Neuronal stem cell (in vitro differentiated cells): ENCODE data around the gene LTBP3.
"Not testable (repeated sequence)": the region's sequence is repeated elsewhere in the genome, so short reads cannot be mapped to it uniquely, and the experiment has no call there.

Source experiments
- DNase-seq: peaks from one replicate; pipeline ENCODE4 v3.0.0-alpha.2; 2013; ENCODE audit warnings: low spot score
- H2AFZ ChIP-seq: one replicate; pipeline ENCODE4 v1.6.1; 2013; ENCODE audit warnings: mild to moderate bottlenecking, low read length, inconsistent platforms
- H2AK5ac ChIP-seq: 2 replicates; pipeline ENCODE4 v1.6.1; 2013; ENCODE audit warnings: low read depth, mild to moderate bottlenecking, inconsistent platforms, low read length, moderate library complexity, mixed read lengths
- H2BK120ac ChIP-seq: 2 replicates; pipeline ENCODE4 v1.6.1; 2013; ENCODE audit warnings: low read depth, mild to moderate bottlenecking, inconsistent platforms, low read length, moderate library complexity, mixed read lengths
- H2BK12ac ChIP-seq: one replicate; pipeline ENCODE4 v1.6.1; 2013; ENCODE audit warnings: low read length, inconsistent platforms
- H2BK15ac ChIP-seq: 2 replicates; pipeline ENCODE4 v1.6.1; 2013; ENCODE audit warnings: mild to moderate bottlenecking, low read length, inconsistent platforms, mixed read lengths
- H2BK5ac ChIP-seq: one replicate; pipeline ENCODE4 v1.6.1; 2013; ENCODE audit warnings: inconsistent platforms, mild to moderate bottlenecking, low read length, moderate library complexity
- H3K14ac ChIP-seq: one replicate; pipeline ENCODE4 v1.6.1; 2013; ENCODE audit warnings: low read length, inconsistent platforms
- H3K18ac ChIP-seq: 2 replicates; pipeline ENCODE4 v1.6.1; 2013; ENCODE audit warnings: low read length, inconsistent platforms
- H3K23ac ChIP-seq: 2 replicates; pipeline ENCODE4 v1.6.1; 2013; ENCODE audit warnings: low read depth, mild to moderate bottlenecking, mixed read lengths, low read length, inconsistent platforms; ENCODE audit not compliant: poor library complexity
- H3K27ac ChIP-seq: replicated peaks from 3 replicates; pipeline ENCODE4 v1.5.1; 2013; ENCODE audit warnings: low read length, inconsistent platforms
- H3K27me3 ChIP-seq, 3 experiments: 2 replicates each; pipeline ENCODE4 v1.6.1; 2013; ENCODE audit warnings: low read length in 3 of 3, mild to moderate bottlenecking in 2 of 3, inconsistent platforms in 1 of 3, low read depth in 1 of 3, mixed read lengths in 1 of 3, moderate library complexity in 1 of 3; ENCODE audit not compliant: control insufficient read depth in 3 of 3, insufficient read depth in 3 of 3
- H3K36me3 ChIP-seq, 2 donors: replicated peaks in 1 of 2; 2 replicates each; pipeline ENCODE4 v1.6.1; 2013; ENCODE audit warnings: low read length in 2 of 2; ENCODE audit not compliant: control insufficient read depth in 2 of 2, insufficient read depth in 2 of 2
- H3K4ac ChIP-seq: 2 replicates; pipeline ENCODE4 v1.6.1; 2013; ENCODE audit warnings: inconsistent platforms, mild to moderate bottlenecking, low read length, moderate library complexity
- H3K4me1 ChIP-seq, 2 donors: 1 replicate in 1 of 2; 2 replicates in 1 of 2; pipeline ENCODE4 v1.6.1; 2013; ENCODE audit warnings: low read length in 2 of 2, low read depth in 1 of 2; ENCODE audit not compliant: control insufficient read depth in 2 of 2, insufficient read depth in 1 of 2
- H3K4me2 ChIP-seq: one replicate; pipeline ENCODE4 v1.6.1; 2013; ENCODE audit warnings: mild to moderate bottlenecking, low read length, inconsistent platforms; ENCODE audit not compliant: insufficient read depth, poor library complexity, severe bottlenecking
- H3K4me3 ChIP-seq, 2 donors: 2 replicates each; pipeline ENCODE4 v1.5.1; 2013; ENCODE audit warnings: low read length in 2 of 2, mild to moderate bottlenecking in 2 of 2, inconsistent platforms in 1 of 2, moderate library complexity in 1 of 2
- H3K79me1 ChIP-seq: one replicate; pipeline ENCODE4 v1.6.1; 2013; ENCODE audit warnings: low read depth, mild to moderate bottlenecking, inconsistent platforms, low read length, moderate library complexity
- H3K9ac ChIP-seq: one replicate; pipeline ENCODE4 v1.6.1; 2013; ENCODE audit warnings: mild to moderate bottlenecking, low read depth, low read length, inconsistent platforms; ENCODE audit not compliant: poor library complexity
- H3K9me3 ChIP-seq, 2 donors: replicated peaks in 1 of 2; 2 replicates each; pipeline versions ENCODE3 to v1.6.1; 2013; ENCODE audit warnings: low read length in 2 of 2, mild to moderate bottlenecking in 2 of 2, inconsistent platforms in 1 of 2, low read depth in 1 of 2, mixed read lengths in 1 of 2, moderate library complexity in 1 of 2; ENCODE audit not compliant: control insufficient read depth in 2 of 2, insufficient read depth in 1 of 2
- H4K8ac ChIP-seq: one replicate; pipeline ENCODE4 v1.6.1; 2013; ENCODE audit warnings: low read depth, mild to moderate bottlenecking, inconsistent platforms, low read length, moderate library complexity
- H4K91ac ChIP-seq: one replicate; pipeline ENCODE4 v1.6.1; 2013; ENCODE audit warnings: low read length, low read depth, mild to moderate bottlenecking, inconsistent platforms; ENCODE audit not compliant: poor library complexity
- WGBS, 2 donors: extraction: QIAGEN DNeasy Blood & Tissue Kit; methylation state at CpG; one replicate each; pipeline ENCODE4 v1.1.7; 2013; ENCODE audit warnings: missing lambda C conversion rate in 2 of 2, mixed read lengths in 1 of 2; ENCODE audit not compliant: insufficient read length in 2 of 2, insufficient replicate concordance in 1 of 2; ENCODE audit errors: extremely low coverage in 2 of 2; 5-methylcytosine and 5-hydroxymethylcytosine counted together

Gene LTBP3

GRCh38 chr11:65523631-65523968 lies 34.6 kb downstream of the LTBP3 start:
- H3K4ac ChIP-seq, H3K9ac ChIP-seq, H2BK12ac ChIP-seq, H3K4me3 ChIP-seq, H3K27me3 ChIP-seq, H2BK5ac ChIP-seq, H2BK120ac ChIP-seq, H3K14ac ChIP-seq, H3K4me2 ChIP-seq, H2AFZ ChIP-seq, H3K27ac ChIP-seq, H4K91ac ChIP-seq, H3K18ac ChIP-seq, DNase-seq, H3K23ac ChIP-seq, H4K8ac ChIP-seq, H3K9me3 ChIP-seq: not testable (repeated sequence)
- Histone ChIP-seq H2AK5ac (peak overlapping the region; percentile 86), H2BK15ac (peak overlapping the region; percentile 90), H3K79me1 (peaks cover 15% of the 10 kb centered on the region), H3K4me1 (peaks cover 11 to 22% of the 10 kb centered on the region in 2 donors), H3K36me3 (peaks cover 14 to 15% of the 10 kb centered on the region in 2 donors)
- no CpG with 5 or more reads among the region's 7 CpGs for WGBS, 2 donors

GRCh38 chr11:65522718-65523630 lies 35.2 kb downstream of the LTBP3 start:
- DNase-seq, H3K4me2 ChIP-seq, H2BK120ac ChIP-seq, H2BK15ac ChIP-seq, H2AK5ac ChIP-seq, H3K9me3 ChIP-seq, H3K23ac ChIP-seq, H3K27me3 ChIP-seq, H3K14ac ChIP-seq, H3K4me3 ChIP-seq, H3K18ac ChIP-seq, H3K4ac ChIP-seq, H4K8ac ChIP-seq, H3K27ac ChIP-seq, H2BK12ac ChIP-seq, H4K91ac ChIP-seq, H3K9ac ChIP-seq, H2BK5ac ChIP-seq: not testable (repeated sequence)
- H3K79me1 ChIP-seq, result peaks cover 15% of the 10 kb centered on the region
- peaks cover 14 to 15% of the 10 kb centered on the region in 2 donors for H3K36me3 ChIP-seq
- WGBS, 2 donors, result no CpG with 5 or more reads among the region's 18 CpGs
- peak overlapping the region; percentile 66 for H2AFZ ChIP-seq
- H3K4me1 ChIP-seq, result peaks cover 11 to 22% of the 10 kb centered on the region in 2 donors

GRCh38 chr11:65521777-65522521 lies 36.2 kb downstream of the LTBP3 start:
- H3K14ac ChIP-seq, H3K4me2 ChIP-seq, H4K8ac ChIP-seq, H3K27ac ChIP-seq, H2AK5ac ChIP-seq, H3K4me3 ChIP-seq, H3K18ac ChIP-seq, H3K9me3 ChIP-seq, H3K27me3 ChIP-seq, H2BK120ac ChIP-seq, DNase-seq, H2BK15ac ChIP-seq, H2BK5ac ChIP-seq, H2BK12ac ChIP-seq, H3K4ac ChIP-seq, H2AFZ ChIP-seq, H3K23ac ChIP-seq, H4K91ac ChIP-seq, H3K9ac ChIP-seq, H3K36me3 ChIP-seq: not testable (repeated sequence)
- H3K79me1 ChIP-seq, result peaks cover 15% of the 10 kb centered on the region
- H3K4me1 ChIP-seq, result peaks cover 11 to 22% of the 10 kb centered on the region in 2 donors
- WGBS, 2 donors, result no CpG with 5 or more reads among the region's 20 CpGs

- not testable (repeated sequence) for H2BK120ac ChIP-seq, H2AFZ ChIP-seq, H3K79me1 ChIP-seq, H4K91ac ChIP-seq, H3K36me3 ChIP-seq, DNase-seq, H3K27me3 ChIP-seq, H2BK12ac ChIP-seq, H3K4ac ChIP-seq, H3K4me3 ChIP-seq, H3K14ac ChIP-seq, H3K23ac ChIP-seq, H2BK15ac ChIP-seq, H2BK5ac ChIP-seq, H3K27ac ChIP-seq, H3K9ac ChIP-seq, H2AK5ac ChIP-seq, H3K18ac ChIP-seq, H3K4me2 ChIP-seq, H4K8ac ChIP-seq, H3K9me3 ChIP-seq
- WGBS, 2 donors, result no CpG with 5 or more reads among the region's 8 CpGs
- H3K4me1 ChIP-seq, result peaks cover 0 to 13% of the 10 kb centered on the region in 2 donors
Measured at GRCh38 chr11:65518941-65519549, 39.1 kb downstream of the LTBP3 start.
